ENCODE data around the gene RYR1. TPM values are rescaled to one million over a fixed set of nuclear protein-coding genes. Genes with fewer than 3 reads are reported as not detected.

Gene RYR1
- polyA plus RNA-seq, 1 of the 3 experiments (the other 2 are of a cell fraction): under 0.01 TPM

DNA sequence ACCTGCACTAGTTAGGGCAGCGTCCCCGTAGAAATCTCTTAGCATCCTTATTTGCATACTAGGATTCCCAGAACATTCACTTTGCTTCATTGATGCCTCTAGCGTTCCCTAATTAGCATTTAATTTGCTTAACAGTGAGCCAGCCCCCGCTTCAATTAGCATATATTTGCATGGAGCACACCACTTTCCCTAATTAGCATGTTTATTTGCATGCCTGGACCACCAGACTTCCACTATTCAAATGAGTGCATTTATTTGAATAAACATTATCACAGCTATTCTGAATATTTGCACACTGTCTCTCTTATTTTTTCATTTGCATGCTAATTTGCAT lies 69.6 kb downstream of the RYR1 start:
- Histone ChIP-seq H3K9ac (no peak overlapping the region), H3K79me2 (ENCODE audit: insufficient read depth) (no peaks in the 10 kb centered on the region), H4K20me1 (ENCODE audit: insufficient read depth) (no peaks in the 10 kb centered on the region), H2AFZ (ENCODE audit: low read depth) (no peak overlapping the region), H3K4me2 (no peak overlapping the region), H3K9me3 (no peaks in the 10 kb centered on the region), H3K4me3 (ENCODE audit: low read depth in 2 of 2, low read length in 1 of 2) (no peak overlapping the region), H3K27me3 (ENCODE audit: insufficient read depth) (no peaks in the 10 kb centered on the region), H3K27ac (ENCODE audit: low read depth in 2 of 2, low read length in 1 of 2) (no peak overlapping the region), H3K4me1 (ENCODE audit: control insufficient read depth in 1 of 2, insufficient read depth in 2 of 2, low read depth in 1 of 2, low read length in 1 of 2) (peaks cover 3 to 8% of the 10 kb centered on the region in 2 experiments; a peak in 2 of 4 replicates), H3K9me2 (no peaks in the 10 kb centered on the region), H3K36me3 (replicated peaks in 1 of 2; ENCODE audit: control insufficient read depth in 1 of 2, insufficient read depth in 2 of 2, low read length in 1 of 2) (no peaks in the 10 kb centered on the region), H3F3A (replicated peaks; ENCODE audit: insufficient read depth) (no peaks in the 10 kb centered on the region)
- WGBS (ENCODE audit: low lambda C conversion rate): 41% methylated on average over 4 of the region's 4 CpGs
- ChIA-PET POLR2A (no interaction called here), CTCF (interaction anchor here (1.2 kb wide), 1 partner anchor 100 kb away, joined by 3 read pairs; the partner anchor contains the start of gene FAM98C)
- TF ChIP-seq GATA2 (CRISPR knock-in tag; IDR thresholded peaks at IDR 0.05): no peak
- no peak for TF ChIP-seq EP300 (IDR thresholded peaks at IDR 0.05; ENCODE audit: borderline replicate concordance in 1 of 2, low read depth in 1 of 2, low read length in 1 of 2)
- TF ChIP-seq, protein P1, sequence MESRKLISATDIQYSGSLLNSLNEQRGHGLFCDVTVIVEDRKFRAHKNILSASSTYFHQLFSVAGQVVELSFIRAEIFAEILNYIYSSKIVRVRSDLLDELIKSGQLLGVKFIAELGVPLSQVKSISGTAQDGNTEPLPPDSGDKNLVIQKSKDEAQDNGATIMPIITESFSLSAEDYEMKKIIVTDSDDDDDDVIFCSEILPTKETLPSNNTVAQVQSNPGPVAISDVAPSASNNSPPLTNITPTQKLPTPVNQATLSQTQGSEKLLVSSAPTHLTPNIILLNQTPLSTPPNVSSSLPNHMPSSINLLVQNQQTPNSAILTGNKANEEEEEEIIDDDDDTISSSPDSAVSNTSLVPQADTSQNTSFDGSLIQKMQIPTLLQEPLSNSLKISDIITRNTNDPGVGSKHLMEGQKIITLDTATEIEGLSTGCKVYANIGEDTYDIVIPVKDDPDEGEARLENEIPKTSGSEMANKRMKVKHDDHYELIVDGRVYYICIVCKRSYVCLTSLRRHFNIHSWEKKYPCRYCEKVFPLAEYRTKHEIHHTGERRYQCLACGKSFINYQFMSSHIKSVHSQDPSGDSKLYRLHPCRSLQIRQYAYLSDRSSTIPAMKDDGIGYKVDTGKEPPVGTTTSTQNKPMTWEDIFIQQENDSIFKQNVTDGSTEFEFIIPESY (IDR thresholded peaks at IDR 0.05; ENCODE audit: borderline replicate concordance, low read depth): no peak
- no peak for TF ChIP-seq TEAD4 (IDR thresholded peaks at IDR 0.05; ENCODE audit: borderline replicate concordance, insufficient read depth)
- TF ChIP-seq, protein P2, sequence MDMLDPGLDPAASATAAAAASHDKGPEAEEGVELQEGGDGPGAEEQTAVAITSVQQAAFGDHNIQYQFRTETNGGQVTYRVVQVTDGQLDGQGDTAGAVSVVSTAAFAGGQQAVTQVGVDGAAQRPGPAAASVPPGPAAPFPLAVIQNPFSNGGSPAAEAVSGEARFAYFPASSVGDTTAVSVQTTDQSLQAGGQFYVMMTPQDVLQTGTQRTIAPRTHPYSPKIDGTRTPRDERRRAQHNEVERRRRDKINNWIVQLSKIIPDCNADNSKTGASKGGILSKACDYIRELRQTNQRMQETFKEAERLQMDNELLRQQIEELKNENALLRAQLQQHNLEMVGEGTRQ (IDR thresholded peaks at IDR 0.05; ENCODE audit: borderline replicate concordance, low read depth, low read length): no peak
- no peak for DNase-seq

DNA sequence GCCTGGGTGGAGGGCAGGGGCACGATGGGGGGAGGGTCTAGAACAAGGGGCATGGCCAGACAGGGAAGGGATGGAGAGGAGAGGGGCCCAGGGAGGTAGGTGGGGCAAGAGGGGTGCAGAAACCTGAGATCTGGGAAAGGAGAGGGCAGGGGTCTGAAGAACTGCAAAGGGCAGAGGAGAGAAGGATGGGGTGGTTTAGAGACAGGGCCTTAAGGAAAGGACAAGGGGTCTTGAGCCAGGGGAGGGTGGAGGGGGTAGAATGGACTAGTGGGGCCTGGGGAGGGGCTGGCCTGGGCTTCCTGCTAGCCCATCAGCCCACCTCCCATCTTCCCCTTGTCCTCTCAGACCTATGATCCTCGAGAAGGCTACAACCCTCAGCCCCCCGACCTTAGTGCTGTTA lies 72.5 kb downstream of the RYR1 start:
- TF ChIP-seq NFIC (IDR thresholded peaks at IDR 0.05; ENCODE audit: borderline replicate concordance) (no peak), MXI1 (IDR thresholded peaks at IDR 0.05; ENCODE audit: low read depth, low read length) (no peak), FOSL2 (IDR thresholded peaks at IDR 0.05; ENCODE audit: borderline replicate concordance, low read depth) (no peak)
- TF ChIP-seq, protein P3, sequence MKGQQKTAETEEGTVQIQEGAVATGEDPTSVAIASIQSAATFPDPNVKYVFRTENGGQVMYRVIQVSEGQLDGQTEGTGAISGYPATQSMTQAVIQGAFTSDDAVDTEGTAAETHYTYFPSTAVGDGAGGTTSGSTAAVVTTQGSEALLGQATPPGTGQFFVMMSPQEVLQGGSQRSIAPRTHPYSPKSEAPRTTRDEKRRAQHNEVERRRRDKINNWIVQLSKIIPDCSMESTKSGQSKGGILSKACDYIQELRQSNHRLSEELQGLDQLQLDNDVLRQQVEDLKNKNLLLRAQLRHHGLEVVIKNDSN (IDR thresholded peaks at IDR 0.05; ENCODE audit: borderline replicate concordance, low read depth): no peak
- H3K27me3 ChIP-seq (ENCODE audit: insufficient read depth): no peaks in the 10 kb centered on the region
- CTCF ChIA-PET: no interaction called here
- no peak overlapping the region for H3K4me2 ChIP-seq
- POLR2A ChIA-PET: no interaction called here
- no peaks in the 10 kb centered on the region for H3F3A ChIP-seq (replicated peaks; ENCODE audit: insufficient read depth)
- H2AFZ ChIP-seq (ENCODE audit: low read depth): no peak overlapping the region
- H3K9ac ChIP-seq: no peak overlapping the region
- no peaks in the 10 kb centered on the region for H3K9me2 ChIP-seq
- H3K36me3 ChIP-seq (replicated peaks in 1 of 2; ENCODE audit: control insufficient read depth in 1 of 2, insufficient read depth in 2 of 2, low read length in 1 of 2): no peaks in the 10 kb centered on the region
- DNase-seq: no peak
- no peaks in the 10 kb centered on the region for H3K79me2 ChIP-seq (ENCODE audit: insufficient read depth)
- H3K4me3 ChIP-seq (ENCODE audit: low read depth in 2 of 2, low read length in 1 of 2): no peak overlapping the region
- no peaks in the 10 kb centered on the region for H4K20me1 ChIP-seq (ENCODE audit: insufficient read depth)
- no peak overlapping the region for H3K27ac ChIP-seq (ENCODE audit: low read depth in 2 of 2, low read length in 1 of 2)
- H3K9me3 ChIP-seq: no peaks in the 10 kb centered on the region
- peaks cover 3 to 8% of the 10 kb centered on the region in 2 experiments; a peak in 2 of 4 replicates for H3K4me1 ChIP-seq (ENCODE audit: control insufficient read depth in 1 of 2, insufficient read depth in 2 of 2, low read depth in 1 of 2, low read length in 1 of 2)
- 38% methylated on average over 3 of the region's 3 CpGs for WGBS (ENCODE audit: low lambda C conversion rate)

Measured in SK-N-SH (cell line).